ENCODE measurements around the gene LCN10. TPM values are rescaled to one million over a fixed set of nuclear protein-coding genes. Genes with fewer than 3 reads are reported as not detected.

The LCN10 gene
- polyA plus RNA-seq, 10 donors = 2.4 to 17.8 (median 8.8) TPM

- DNase-seq = peak in 1 of 3 donors; percentile 49
Observed at GRCh38 chr9:136690104-136690805, 52.5 kb downstream of the LCN10 start.

GRCh38 chr9:136689108-136689460 is 53.7 kb downstream of the LCN10 start:
- DNase-seq = no peak

GRCh38 chr9:136688274-136689107 is 54.2 kb downstream of the LCN10 start:
- no peak for DNase-seq

Other genes with a start within 250 kb of the LCN10 start
- 10 to 100 TPM; 16.5 to 34.7 (median 21.4) TPM for gene NOTCH1, start 196.9 kb downstream of the LCN10 start, polyA plus RNA-seq (ENCODE audit: insufficient read length in 10 of 10)
- 10 to 100 TPM; 45.3 to 73.9 (median 55.6) TPM for gene EGFL7, start 80.0 kb downstream of the LCN10 start, polyA plus RNA-seq (ENCODE audit: insufficient read length in 10 of 10)
- 10 to 100 TPM in 7 of 10 donors, 1 to 10 TPM in 3; 7.2 to 15.7 (median 11.3) TPM for gene AGPAT2, start 55.5 kb downstream of the LCN10 start, polyA plus RNA-seq (ENCODE audit: insufficient read length in 10 of 10)
- gene DIPK1B, start 30.4 kb downstream of the LCN10 start, polyA plus RNA-seq (ENCODE audit: insufficient read length in 10 of 10) = 10 to 100 TPM; 12.0 to 23.5 (median 15.4) TPM
- gene LCN6, start 5.6 kb upstream of the LCN10 start, polyA plus RNA-seq (ENCODE audit: insufficient read length in 10 of 10) = under 1 TPM in 1 of 10 donors, not detected in 9; 0.33 TPM
- 10 to 100 TPM in 2 of 10 donors, 1 to 10 TPM in 8; 1.1 to 10.8 (median 7.8) TPM for gene LCN8, start 15.3 kb upstream of the LCN10 start, polyA plus RNA-seq (ENCODE audit: insufficient read length in 10 of 10)
- under 1 TPM; 0.22 to 0.95 (median 0.52) TPM for gene LCN15, start 21.6 kb upstream of the LCN10 start, polyA plus RNA-seq (ENCODE audit: insufficient read length in 10 of 10)
- gene TMEM141, start 48.4 kb upstream of the LCN10 start, polyA plus RNA-seq (ENCODE audit: insufficient read length in 10 of 10) = 10 to 100 TPM; 24.8 to 43.7 (median 34.1) TPM
- gene CCDC183, start 53.4 kb upstream of the LCN10 start, polyA plus RNA-seq (ENCODE audit: insufficient read length in 10 of 10) = 1 to 10 TPM; 1.1 to 3.3 (median 1.9) TPM
- 10 to 100 TPM; 41.0 to 59.7 (median 50.7) TPM for gene RABL6, start 65.0 kb upstream of the LCN10 start, polyA plus RNA-seq (ENCODE audit: insufficient read length in 10 of 10)
- gene AJM1, start 99.5 kb upstream of the LCN10 start, polyA plus RNA-seq (ENCODE audit: insufficient read length in 10 of 10) = 1 to 10 TPM; 1.3 to 2.1 (median 1.7) TPM
- 100 to 1,000 TPM in 4 of 10 donors, 10 to 100 TPM in 6; 63.9 to 118 (median 81.7) TPM for gene PHPT1, start 106.5 kb upstream of the LCN10 start, polyA plus RNA-seq (ENCODE audit: insufficient read length in 10 of 10)
- 1 to 10 TPM; 2.0 to 5.6 (median 3.9) TPM for gene MAMDC4, start 109.4 kb upstream of the LCN10 start, polyA plus RNA-seq (ENCODE audit: insufficient read length in 10 of 10)
- 100 to 1,000 TPM; 236 to 394 (median 310) TPM for gene EDF1, start 123.4 kb upstream of the LCN10 start, polyA plus RNA-seq (ENCODE audit: insufficient read length in 10 of 10)
- gene TRAF2, start 143.6 kb upstream of the LCN10 start, polyA plus RNA-seq (ENCODE audit: insufficient read length in 10 of 10) = 10 to 100 TPM in 2 of 10 donors, 1 to 10 TPM in 8; 8.1 to 10.7 (median 9.6) TPM
- 10 to 100 TPM; 27.4 to 47.9 (median 34.4) TPM for gene FBXW5, start 201.8 kb upstream of the LCN10 start, polyA plus RNA-seq (ENCODE audit: insufficient read length in 10 of 10)
- gene C8G, start 202.3 kb upstream of the LCN10 start, polyA plus RNA-seq (ENCODE audit: insufficient read length in 10 of 10) = 1 to 10 TPM in 1 of 10 donors, under 1 TPM in 8, not detected in 1; 0.29 to 1.0 (median 0.51) TPM
- 1 to 10 TPM in 3 of 10 donors, under 1 TPM in 7; 0.25 to 1.2 (median 0.68) TPM for gene LCN12, start 209.3 kb upstream of the LCN10 start, polyA plus RNA-seq (ENCODE audit: insufficient read length in 10 of 10)
- gene PTGDS, start 234.6 kb upstream of the LCN10 start, polyA plus RNA-seq (ENCODE audit: insufficient read length in 10 of 10) = 10 to 100 TPM in 8 of 10 donors, 1 to 10 TPM in 2; 2.3 to 36.3 (median 17.1) TPM
- 1 to 10 TPM in 3 of 10 donors, under 1 TPM in 7; 0.14 to 1.1 (median 0.66) TPM for gene LCNL1, start 240.1 kb upstream of the LCN10 start, polyA plus RNA-seq (ENCODE audit: insufficient read length in 10 of 10)
- gene PAXX, start 249.5 kb upstream of the LCN10 start, polyA plus RNA-seq (ENCODE audit: insufficient read length in 10 of 10) = 10 to 100 TPM; 11.8 to 28.5 (median 21.6) TPM